B cell (primary cell): ENCODE results near the gene HSD3B2.

Source experiments
- CTCF ChIP-seq: fragments of 200-600 bp; IDR thresholded peaks from one replicate; pipeline ENCODE4 v1.8.0; 2022; ENCODE audit warnings: antibody characterized with exemption, mild to moderate bottlenecking
- EZH2 ChIP-seq: IDR thresholded peaks from 2 replicates; pipeline ENCODE4 v1.6.1; 2012; ENCODE audit warnings: borderline replicate concordance, low read depth, mild to moderate bottlenecking, moderate library complexity, low read length; ENCODE audit not compliant: insufficient read depth, poor library complexity, severe bottlenecking

GRCh38 chr1:119419109-119419508 lies 4.2 kb downstream of the HSD3B2 start:
- TF ChIP-seq CTCF (no peak), EZH2 (no peak)
